Activated gamma-delta T cell treated with anti-CD3 and anti-CD28 coated beads, Interleukin-2, amount 50 U/mL, for 16 hours (primary cell): ENCODE data around the gene NFAT5.

Experiments
- DNase-seq: peaks from one replicate; pipeline ENCODE4 v3.0.0-alpha.2; 2020; ENCODE audit warnings: low read depth

Gene NFAT5

DNA sequence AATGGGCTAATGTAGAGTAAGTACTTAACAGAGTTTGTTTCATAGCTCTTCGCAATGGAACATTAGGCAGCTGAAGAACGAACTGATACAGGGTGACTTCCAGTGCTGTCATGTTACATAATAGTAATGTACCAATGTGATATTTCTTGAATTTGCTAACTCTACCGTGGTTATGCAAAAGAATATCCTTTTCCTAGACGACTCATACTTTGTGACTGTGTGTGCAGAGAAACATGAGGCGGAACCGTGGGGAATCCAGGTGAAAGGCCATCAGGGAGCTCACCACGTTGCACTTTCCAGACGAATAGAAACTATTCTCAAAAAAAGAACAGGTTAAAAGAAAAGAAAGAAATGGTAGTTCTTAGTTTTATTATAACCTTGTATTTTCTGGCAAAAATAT is 175.8 kb downstream of the NFAT5 start:
- no peak for DNase-seq

DNA sequence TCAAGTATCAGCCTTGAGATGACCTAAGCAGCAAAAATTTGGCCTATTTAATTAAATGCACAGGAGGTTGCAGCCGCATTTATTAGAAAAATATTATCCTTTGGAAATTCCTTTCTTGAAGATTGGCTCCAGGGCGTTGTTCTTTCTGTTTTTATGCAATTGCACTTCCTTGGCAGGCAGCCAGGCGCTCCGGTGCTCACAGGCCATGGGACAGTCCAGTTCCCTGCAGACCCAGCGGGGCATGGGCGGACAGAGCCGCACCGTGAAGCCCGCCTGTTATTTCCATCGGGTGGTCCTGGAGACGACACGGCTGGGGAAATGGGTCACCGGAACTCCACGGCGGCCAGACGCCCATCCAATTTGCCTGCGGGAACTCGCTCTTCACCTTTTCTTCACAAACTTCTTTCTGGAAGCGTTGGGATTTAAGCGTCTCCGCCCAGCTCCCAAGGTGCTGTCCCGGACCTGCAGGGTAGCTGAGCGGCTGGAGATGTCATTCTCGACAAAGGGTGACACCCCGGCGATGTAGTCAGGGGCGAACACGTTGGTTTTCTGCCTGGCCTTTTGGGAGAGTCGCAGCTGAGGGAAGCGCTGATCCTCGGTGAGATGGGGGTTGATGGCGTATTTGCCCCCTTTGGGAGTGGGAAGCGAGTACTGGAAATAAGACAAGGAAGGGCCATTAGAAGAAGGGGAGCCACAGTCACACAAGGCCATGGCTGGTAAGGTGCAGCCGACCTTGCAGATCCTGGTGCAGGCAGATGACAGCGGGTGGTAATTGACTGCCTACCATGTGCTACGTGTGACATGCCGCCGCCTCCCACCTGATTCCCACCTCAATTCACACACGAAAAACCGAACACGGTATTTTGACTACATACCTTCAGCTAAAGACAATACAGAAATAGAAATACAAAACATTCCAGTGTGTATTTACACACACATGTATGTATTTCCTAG is 176.5 kb downstream of the NFAT5 start:
- DNase-seq: no peak

DNA sequence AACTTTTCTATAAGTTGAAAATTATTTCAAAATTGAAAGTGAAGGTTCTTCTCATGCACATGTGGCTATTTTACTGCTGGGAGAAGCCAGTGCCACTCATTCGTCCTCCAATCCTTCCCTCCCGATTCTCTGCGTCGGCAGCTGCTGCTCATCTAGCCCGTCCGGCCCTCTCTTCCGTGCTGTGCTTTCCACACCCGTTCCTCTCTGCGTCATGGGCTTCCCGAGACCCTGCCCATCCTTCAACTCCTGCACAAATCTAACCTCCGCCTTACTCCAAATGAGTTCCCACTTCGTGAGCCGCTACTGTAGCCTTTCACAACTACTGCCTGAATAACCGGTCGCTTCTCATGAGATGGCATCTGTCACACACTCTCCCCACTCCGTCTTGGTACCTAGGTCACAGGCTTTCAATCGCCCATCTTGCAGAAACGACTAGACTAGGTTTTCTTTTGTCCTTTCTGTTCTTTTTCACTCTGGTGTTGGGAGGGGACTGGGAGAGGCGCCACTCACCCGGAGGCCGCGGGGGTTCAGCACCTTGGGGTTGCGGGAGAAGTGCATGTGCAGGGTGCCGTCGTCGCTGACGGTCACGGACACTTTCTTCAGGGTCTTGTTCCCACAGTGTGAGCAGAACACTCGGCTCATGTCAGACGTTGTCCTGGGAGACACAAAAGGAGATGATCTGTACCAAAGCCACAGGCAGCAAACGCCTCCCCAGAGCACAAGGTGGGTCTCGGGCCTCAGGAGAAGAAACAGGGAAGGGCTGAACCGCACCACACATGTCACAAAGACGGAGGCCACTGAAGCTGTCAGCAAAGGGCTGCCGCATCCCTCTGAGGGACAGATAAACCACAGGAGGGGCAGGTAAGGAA is 178.8 kb downstream of the NFAT5 start:
- DNase-seq: no peak

DNA sequence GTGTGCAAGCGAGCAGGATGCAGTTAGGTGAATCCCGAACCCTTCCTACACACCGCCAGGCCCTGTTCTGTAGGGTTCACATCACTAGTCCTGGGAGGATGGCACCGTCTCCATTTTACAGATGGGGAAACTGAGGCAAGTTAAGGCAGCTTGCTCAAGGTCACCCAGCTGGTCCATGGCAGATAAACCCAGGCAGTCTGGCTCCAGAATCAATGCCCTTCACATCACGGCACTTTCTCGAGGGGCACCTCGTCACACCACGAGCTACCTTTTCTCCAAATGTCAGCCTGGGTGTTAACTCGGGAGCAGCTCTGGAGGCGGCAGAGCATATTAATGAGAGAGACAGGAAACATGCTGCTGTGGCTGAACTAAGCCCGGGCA is 179.5 kb downstream of the NFAT5 start:
- DNase-seq: no peak

DNA sequence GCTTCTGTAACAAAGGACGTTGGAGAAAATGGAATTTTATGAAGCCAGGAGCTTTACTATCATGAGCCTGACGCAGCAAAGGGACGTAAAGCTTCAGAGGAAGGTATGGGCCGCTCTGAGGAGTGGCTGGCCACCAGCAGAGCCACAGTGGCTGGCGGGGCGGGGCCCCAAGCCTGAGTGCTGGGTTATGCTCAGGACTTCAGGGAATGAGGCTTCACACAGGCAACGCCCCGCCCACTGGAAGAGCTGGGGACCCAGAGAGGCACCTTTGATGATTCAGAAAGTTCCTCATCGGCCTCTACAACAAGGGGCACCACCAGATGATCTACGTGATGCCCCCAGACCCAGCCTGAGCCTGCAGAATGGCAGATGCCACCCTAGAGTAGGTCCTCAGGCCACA is 180.2 kb downstream of the NFAT5 start:
- no peak for DNase-seq

DNA sequence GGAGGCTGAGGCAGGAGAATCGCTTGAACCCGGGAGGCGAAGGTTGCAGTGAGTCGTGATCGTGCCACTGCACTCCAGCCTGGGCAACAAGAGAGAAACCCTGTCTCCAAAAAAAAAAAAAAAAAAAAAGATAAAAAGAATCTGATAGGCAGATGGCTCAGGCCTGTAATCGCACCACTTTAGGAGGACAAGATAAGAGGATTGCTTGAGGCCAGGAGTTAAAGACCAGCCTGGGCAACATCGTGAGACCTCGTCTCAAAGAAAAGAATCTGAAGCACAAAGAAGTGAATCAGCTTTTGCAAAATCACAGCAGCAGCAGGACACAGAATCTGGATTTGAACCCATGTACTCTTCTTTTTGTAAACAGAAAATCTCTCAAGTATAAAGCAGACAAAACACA is 181.3 kb downstream of the NFAT5 start:
- DNase-seq: no peak

DNA sequence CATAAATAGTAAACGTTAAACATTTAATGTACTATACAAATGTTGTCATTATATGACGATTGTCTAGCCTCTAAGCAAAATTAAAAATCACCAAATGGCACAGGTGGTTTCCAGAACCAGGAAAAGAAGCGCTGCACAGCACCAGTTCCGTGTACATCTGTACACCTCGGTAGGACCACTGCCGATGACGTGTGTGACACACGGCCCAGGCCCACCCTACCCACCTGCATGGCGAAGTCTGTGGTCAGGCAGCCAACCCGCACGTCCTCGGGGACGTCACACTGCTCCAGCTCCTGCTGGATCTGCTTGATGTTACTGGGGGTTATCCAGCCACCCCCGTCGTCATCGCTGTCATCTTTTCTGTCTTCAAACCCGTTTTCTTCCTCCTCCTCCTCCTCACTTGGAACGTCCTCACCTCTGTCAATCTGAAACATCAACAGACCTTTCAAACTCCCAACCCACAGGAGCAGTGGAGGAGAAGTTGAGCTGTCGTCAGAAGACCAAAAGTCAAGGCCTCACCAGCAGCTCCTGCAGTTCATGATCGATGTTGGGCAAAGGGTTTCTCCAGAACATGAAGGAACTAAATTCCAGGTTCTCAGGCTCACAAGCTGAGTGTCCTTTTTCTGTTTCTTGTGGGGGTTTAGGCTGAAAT is 183.1 kb downstream of the NFAT5 start:
- no peak for DNase-seq

DNA sequence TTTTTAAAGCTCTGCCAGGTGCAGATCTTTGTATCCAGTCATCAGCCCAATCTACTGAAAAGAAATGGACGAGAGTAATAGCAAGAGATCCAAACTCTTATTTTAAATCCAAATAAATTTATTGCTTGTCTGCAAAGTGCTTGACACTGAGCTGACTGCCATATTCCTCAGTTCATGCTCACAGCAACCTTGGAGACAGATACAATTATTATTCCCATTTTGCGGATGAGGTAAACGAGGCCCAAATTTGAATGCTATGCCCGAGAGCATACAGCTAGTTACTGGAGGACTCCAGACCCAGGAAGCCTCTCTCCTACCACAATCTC is 188.3 kb downstream of the NFAT5 start:
- DNase-seq: no peak
